Uterus (tissue), 4 donors: ENCODE data around the gene ADORA2A. TPM values are rescaled to one million over a fixed set of nuclear protein-coding genes. Genes with fewer than 3 reads are reported as not detected.

ENCODE experiments used
- DNase-seq, 2 donors: peaks; one replicate each; pipeline ENCODE4 v3.0.0-alpha.2; 2019 to 2020
- H3K27ac ChIP-seq, 2 donors: fragments of 200-600 bp; sonication (generic); 1 replicate in 1 of 2; 2 replicates in 1 of 2; pipeline ENCODE4 v1.5.1; 2016 to 2018
- H3K27me3 ChIP-seq, 2 donors: fragments of 200-600 bp; sonication (generic); one replicate each; pipeline ENCODE4 v1.5.1; 2018 to 2019; ENCODE audit warnings: control low read depth in 1 of 2
- H3K36me3 ChIP-seq, 2 donors: fragments of 200-600 bp; sonication (generic); one replicate each; pipeline ENCODE4 v1.5.1; 2019; ENCODE audit warnings: control low read depth in 1 of 2
- H3K4me1 ChIP-seq, 2 donors: fragments of 200-600 bp; sonication (generic); one replicate each; pipeline ENCODE4 v1.5.1; 2018 to 2019; ENCODE audit warnings: control low read depth in 1 of 2
- H3K4me3 ChIP-seq, 2 donors: fragments of 200-600 bp; sonication (generic); 1 replicate in 1 of 2; 2 replicates in 1 of 2; pipeline ENCODE4 v1.5.1; 2018 to 2019; ENCODE audit warnings: mild to moderate bottlenecking in 1 of 2
- H3K9me3 ChIP-seq, 2 donors: fragments of 200-600 bp; sonication (generic); one replicate each; pipeline ENCODE4 v1.5.1; 2019; ENCODE audit warnings: control low read depth in 1 of 2
- POLR2A ChIP-seq, 2 donors: fragments of 450-650 bp; IDR thresholded peaks; one replicate each; pipeline ENCODE4 v1.6.1; 2016; ENCODE audit warnings: antibody characterized with exemption in 2 of 2, mild to moderate bottlenecking in 1 of 2, moderate library complexity in 1 of 2
- intact Hi-C: fragments of 100-400 bp; cut with DNase I; formaldehyde crosslinking; loops from one replicate; pipeline ENCODE4 v1.15.1; 2023; ENCODE audit warnings: low total_unique reads
- total RNA-seq, 4 donors: library from RNA; depleted of rRNA in 3 of 4; stranded (reverse); fragments of >200 nt in 3 of 4; gene quantifications; one replicate each; pipeline versions ENCODE4 v1.1.0 to v1.2.4, GENCODE V29; 2014 to 2023
- TF ChIP-seq, protein P1 (sequence below), 4 experiments: fragments of 200-600 bp in 2 of 4; fragments of 450-650 bp in 2 of 4; sonication (generic) in 2 of 4; IDR thresholded peaks; one replicate each; pipeline ENCODE4 v1.5.1; 2016 to 2019; ENCODE audit warnings: antibody characterized with exemption in 4 of 4, mild to moderate bottlenecking in 2 of 4, moderate library complexity in 1 of 4
- donor health status: DM: yes; HTN: yes; CAD: no.

Gene ADORA2A
- total RNA-seq, 4 donors from 2014 or later: 3.3 to 9.9 (median 8.9) TPM; not detected in 1

GRCh38 chr22:24409707-24410106 lies 17.7 kb upstream of the ADORA2A start:
- Histone ChIP-seq H3K27me3 (no peaks in the 10 kb centered on the region), H3K4me1 (no peaks in the 10 kb centered on the region), H3K27ac (no peak overlapping the region), H3K4me3 (no peak overlapping the region), H3K9me3 (no peaks in the 10 kb centered on the region), H3K36me3 (no peaks in the 10 kb centered on the region)
- TF ChIP-seq POLR2A (IDR thresholded peaks at IDR 0.05): no peak
- TF ChIP-seq, protein P1, sequence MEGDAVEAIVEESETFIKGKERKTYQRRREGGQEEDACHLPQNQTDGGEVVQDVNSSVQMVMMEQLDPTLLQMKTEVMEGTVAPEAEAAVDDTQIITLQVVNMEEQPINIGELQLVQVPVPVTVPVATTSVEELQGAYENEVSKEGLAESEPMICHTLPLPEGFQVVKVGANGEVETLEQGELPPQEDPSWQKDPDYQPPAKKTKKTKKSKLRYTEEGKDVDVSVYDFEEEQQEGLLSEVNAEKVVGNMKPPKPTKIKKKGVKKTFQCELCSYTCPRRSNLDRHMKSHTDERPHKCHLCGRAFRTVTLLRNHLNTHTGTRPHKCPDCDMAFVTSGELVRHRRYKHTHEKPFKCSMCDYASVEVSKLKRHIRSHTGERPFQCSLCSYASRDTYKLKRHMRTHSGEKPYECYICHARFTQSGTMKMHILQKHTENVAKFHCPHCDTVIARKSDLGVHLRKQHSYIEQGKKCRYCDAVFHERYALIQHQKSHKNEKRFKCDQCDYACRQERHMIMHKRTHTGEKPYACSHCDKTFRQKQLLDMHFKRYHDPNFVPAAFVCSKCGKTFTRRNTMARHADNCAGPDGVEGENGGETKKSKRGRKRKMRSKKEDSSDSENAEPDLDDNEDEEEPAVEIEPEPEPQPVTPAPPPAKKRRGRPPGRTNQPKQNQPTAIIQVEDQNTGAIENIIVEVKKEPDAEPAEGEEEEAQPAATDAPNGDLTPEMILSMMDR (IDR thresholded peaks at IDR 0.05): no peak
- DNase-seq: no peak
- intact Hi-C loops: no loop called here

GRCh38 chr22:24410110-24410856 lies 17.1 kb upstream of the ADORA2A start:
- Histone ChIP-seq H3K4me1 (no peaks in the 10 kb centered on the region), H3K27me3 (no peaks in the 10 kb centered on the region), H3K36me3 (no peaks in the 10 kb centered on the region), H3K9me3 (no peaks in the 10 kb centered on the region), H3K27ac (no peak overlapping the region), H3K4me3 (no peak overlapping the region)
- TF ChIP-seq, protein P1 (IDR thresholded peaks at IDR 0.05): no peak
- no peak for TF ChIP-seq POLR2A (IDR thresholded peaks at IDR 0.05)
- intact Hi-C loops: no loop called here
- no peak for DNase-seq

DNA sequence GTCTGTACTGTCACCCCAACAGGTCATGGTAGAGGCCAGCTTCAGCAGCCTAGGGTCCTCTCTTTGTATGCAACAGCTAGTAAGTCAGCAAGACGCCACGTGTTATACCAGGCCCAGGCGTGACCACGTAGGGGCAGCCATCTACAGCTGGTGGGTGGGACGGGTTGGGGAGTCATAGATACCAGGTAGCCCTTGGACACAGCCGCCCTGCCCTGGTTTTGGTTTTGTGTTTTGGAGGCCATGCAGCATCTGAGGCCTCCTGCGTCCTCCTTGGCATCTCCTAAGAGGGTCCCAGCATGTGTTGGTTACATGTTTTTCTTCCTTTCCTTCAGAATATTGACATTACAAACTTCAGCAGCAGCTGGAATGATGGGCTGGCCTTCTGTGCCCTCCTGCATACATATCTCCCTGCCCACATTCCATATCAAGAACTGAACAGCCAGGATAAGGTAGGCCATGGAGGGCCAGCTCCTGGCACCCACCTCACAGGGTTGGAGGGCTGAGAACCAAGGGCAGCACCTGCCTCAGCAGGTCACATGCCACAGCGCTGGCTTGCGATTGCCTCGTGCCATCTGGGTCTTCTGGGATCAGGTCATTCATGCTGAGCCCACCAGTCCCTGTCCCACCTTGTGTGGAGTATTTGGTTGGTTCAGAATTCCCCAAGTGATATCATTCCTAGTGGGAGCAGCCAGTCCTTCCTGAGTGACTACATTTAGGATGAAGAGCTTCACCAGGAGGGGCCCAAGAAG lies 16.0 kb upstream of the ADORA2A start:
- Histone ChIP-seq H3K36me3 (no peaks in the 10 kb centered on the region), H3K27ac (no peak overlapping the region), H3K4me1 (no peaks in the 10 kb centered on the region), H3K9me3 (no peaks in the 10 kb centered on the region), H3K27me3 (no peaks in the 10 kb centered on the region), H3K4me3 (no peak overlapping the region)
- TF ChIP-seq, protein P1 (IDR thresholded peaks at IDR 0.05): no peak
- no peak for TF ChIP-seq POLR2A (IDR thresholded peaks at IDR 0.05)
- no peak for DNase-seq
- intact Hi-C loops: no loop called here

DNA sequence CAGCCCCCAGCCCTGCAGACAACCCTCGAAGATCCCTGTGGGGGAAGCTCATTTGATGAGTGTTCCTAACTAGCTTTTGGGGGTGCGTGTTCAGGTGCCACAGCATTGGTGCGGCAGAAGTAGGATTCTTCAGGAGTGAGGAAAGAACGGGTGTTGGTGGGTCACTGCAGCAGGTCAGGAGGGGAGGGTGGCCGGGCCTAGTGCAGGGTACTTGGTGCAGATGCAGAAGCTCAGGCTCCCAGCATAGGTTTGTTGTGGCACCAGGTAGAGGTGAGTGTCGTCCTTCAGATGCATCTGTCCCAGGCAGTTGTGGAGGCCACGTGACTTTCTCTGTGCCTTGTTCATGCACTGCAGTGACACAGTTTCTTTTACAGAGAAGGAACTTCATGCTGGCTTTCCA lies 15.1 kb upstream of the ADORA2A start:
- TF ChIP-seq, protein P1 (IDR thresholded peaks at IDR 0.05): no peak
- TF ChIP-seq POLR2A (IDR thresholded peaks at IDR 0.05): no peak
- no peaks in the 10 kb centered on the region for H3K36me3 ChIP-seq

DNA sequence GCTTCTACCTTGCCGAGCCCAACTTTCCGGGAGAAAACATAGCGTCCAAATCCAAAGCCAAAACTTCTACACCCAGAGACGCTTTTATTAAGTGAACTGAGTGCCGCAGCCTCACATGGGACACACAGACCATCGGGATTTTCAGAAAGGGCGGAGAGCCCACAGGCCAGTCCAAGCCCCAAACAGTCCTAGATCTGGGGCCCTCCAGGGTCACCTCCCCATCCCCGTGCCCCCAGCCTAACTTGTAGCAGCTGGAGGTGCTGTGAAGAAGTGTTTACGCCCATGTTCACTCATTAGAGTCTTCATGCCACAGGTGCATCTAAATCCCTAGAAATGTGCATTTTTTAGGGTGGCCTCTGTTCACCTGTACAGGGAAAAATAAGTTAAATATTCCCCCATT lies 14.1 kb upstream of the ADORA2A start:
- no peak overlapping the region for H3K27ac ChIP-seq
- H3K4me1 ChIP-seq: no peaks in the 10 kb centered on the region
- TF ChIP-seq, protein P1 (IDR thresholded peaks at IDR 0.05): no peak
- no peak for TF ChIP-seq POLR2A (IDR thresholded peaks at IDR 0.05)
- H3K9me3 ChIP-seq: no peaks in the 10 kb centered on the region
- no peak for DNase-seq
- intact Hi-C loops: no loop called here
- H3K27me3 ChIP-seq: no peaks in the 10 kb centered on the region
- H3K36me3 ChIP-seq: no peaks in the 10 kb centered on the region
- no peak overlapping the region for H3K4me3 ChIP-seq

More for the DNA sequence above, 15.1 kb upstream of the ADORA2A start:
- H3K27me3 ChIP-seq: no peaks in the 10 kb centered on the region
- intact Hi-C loops: no loop called here
- no peak overlapping the region for H3K27ac ChIP-seq
- no peak overlapping the region for H3K4me3 ChIP-seq
- H3K9me3 ChIP-seq: no peaks in the 10 kb centered on the region
- H3K4me1 ChIP-seq: no peaks in the 10 kb centered on the region
- DNase-seq: no peak
